Left cardiac atrium (tissue), 4 donors: ENCODE results near the gene ABHD14A. TPM values are rescaled to one million over a fixed set of nuclear protein-coding genes. Genes with fewer than 3 reads are reported as not detected.
A peak's percentile ranks its signal among the peaks of the same experiment; 100 is the strongest.
"Not testable (repeated sequence)": the region's sequence is repeated elsewhere in the genome, so short reads cannot be mapped to it uniquely, and the experiment has no call there.

ENCODE experiments used
- ATAC-seq, 2 donors: fragments of 200-7000 bp; cut with Tn5 transposase; one replicate each; pipeline ENCODE4 v1.9.1; 2020; ENCODE audit warnings: mild to moderate bottlenecking in 2 of 2, moderate library complexity in 2 of 2
- DNase-seq: peaks from one replicate; pipeline ENCODE4 v3.0.0-alpha.2; 2020
- intact Hi-C, 2 donors: fragments of 100-400 bp; cut with DNase I; formaldehyde crosslinking; loops; one replicate each; pipeline versions ENCODE4 v1.14.1 to v1.15.1; 2022 to 2023
- long read RNA-seq: library from polyadenylated mRNA; unstranded; transcript quantifications from one replicate; pipeline ENCODE4 v2.0.0, GENCODE V29; 2021
- total RNA-seq, 2 donors: library from RNA; stranded (reverse); fragmentation: NEBNext Ultra II Directional; extraction: Animal tissue kit (Norgen Biotek cat#: 25700); gene quantifications; one replicate each; pipeline ENCODE4 v1.2.1, GENCODE V29; 2021
- donor health status: DM: no; HTN: yes; CAD: no.
- donor health status: DM: no; HTN: yes; CAD: no; lungs with severe emphysema.
- donor health status: DM: yes; HTN: yes; CAD: no.
- donor health status: Dilated cardiomyopathy.

Gene ABHD14A
- 10 to 100 TPM; 18.1 to 18.3 TPM for total RNA-seq
- long read RNA-seq, transcript ABHD14A-201 (5 exons, 1,062 nt): major isoform, 5 of 8 reads
- long read RNA-seq, partial matches to known transcripts: 0 of 8 reads
- long read RNA-seq, other reads (novel, unspliced or antisense): 3 of 8 reads

- DNase-seq (peak; percentile 78), ATAC-seq (peak; percentile 80 to 82)
- intact Hi-C loops: loop anchor here in 1 of 2 donors (2.0 kb wide), 1 partner anchor 32 kb away; the partner anchor contains the start of gene PARP3
These were observed at the start of gene ABHD14A for GRCh38 chr3:51974963-51975851. ABHD14A (plus strand) TSS chr3:51975064; CDS start chr3:51975136, 72 bp downstream.

GRCh38 chr3:51927061-51927977, 47.5 kb upstream of the ABHD14A start:
- DNase-seq (no peak), ATAC-seq (no peak)
- intact Hi-C loops: no loop called here

- DNase-seq: no peak
These were observed 46.4 kb upstream of the ABHD14A start for GRCh38 chr3:51928438-51928837.

GRCh38 chr3:51928981-51929380, 45.9 kb upstream of the ABHD14A start:
- DNase-seq, ATAC-seq, intact Hi-C loops: not testable (repeated sequence)

More at GRCh38 chr3:51928438-51928837, 46.4 kb upstream of the ABHD14A start:
- ATAC-seq: no peak
- intact Hi-C loops: no loop called here

DNA sequence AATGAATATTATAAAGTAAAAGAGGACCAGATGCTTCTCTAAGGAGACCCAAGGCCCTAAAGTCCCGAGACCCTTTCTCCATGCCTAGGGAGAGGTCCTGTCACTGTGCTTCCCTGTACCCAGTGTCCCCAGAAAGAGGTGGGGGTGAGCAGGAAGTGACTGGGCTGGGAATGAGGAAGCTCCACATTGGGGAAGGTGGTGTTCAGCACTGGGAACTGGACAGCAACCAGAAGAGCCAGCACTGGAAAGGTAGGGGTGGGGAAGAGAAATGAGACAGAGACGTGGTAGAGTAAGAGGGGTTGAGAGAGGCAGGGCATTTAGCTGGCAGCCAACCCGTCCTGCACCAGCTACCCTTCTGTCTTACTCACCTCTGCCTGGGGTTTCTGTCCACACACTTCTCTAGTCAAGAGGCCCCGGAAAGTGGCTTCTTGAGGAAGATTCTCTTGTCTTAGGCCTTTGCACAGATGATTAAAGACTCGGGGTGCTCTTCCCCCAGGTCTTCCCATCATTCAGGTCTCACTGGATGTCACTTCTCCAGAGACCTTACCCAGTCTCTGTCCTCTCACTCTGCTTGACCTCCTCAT, 45.4 kb upstream of the ABHD14A start:
- ATAC-seq: no peak
- no peak for DNase-seq
- intact Hi-C loops: no loop called here

- no peak for ATAC-seq
- no peak for DNase-seq
- intact Hi-C loops: no loop called here
These were observed 44.4 kb upstream of the ABHD14A start for GRCh38 chr3:51930439-51930838.

- no peak for ATAC-seq
- intact Hi-C loops: no loop called here
- no peak for DNase-seq
These were observed 43.1 kb upstream of the ABHD14A start for GRCh38 chr3:51931756-51932155.

DNA sequence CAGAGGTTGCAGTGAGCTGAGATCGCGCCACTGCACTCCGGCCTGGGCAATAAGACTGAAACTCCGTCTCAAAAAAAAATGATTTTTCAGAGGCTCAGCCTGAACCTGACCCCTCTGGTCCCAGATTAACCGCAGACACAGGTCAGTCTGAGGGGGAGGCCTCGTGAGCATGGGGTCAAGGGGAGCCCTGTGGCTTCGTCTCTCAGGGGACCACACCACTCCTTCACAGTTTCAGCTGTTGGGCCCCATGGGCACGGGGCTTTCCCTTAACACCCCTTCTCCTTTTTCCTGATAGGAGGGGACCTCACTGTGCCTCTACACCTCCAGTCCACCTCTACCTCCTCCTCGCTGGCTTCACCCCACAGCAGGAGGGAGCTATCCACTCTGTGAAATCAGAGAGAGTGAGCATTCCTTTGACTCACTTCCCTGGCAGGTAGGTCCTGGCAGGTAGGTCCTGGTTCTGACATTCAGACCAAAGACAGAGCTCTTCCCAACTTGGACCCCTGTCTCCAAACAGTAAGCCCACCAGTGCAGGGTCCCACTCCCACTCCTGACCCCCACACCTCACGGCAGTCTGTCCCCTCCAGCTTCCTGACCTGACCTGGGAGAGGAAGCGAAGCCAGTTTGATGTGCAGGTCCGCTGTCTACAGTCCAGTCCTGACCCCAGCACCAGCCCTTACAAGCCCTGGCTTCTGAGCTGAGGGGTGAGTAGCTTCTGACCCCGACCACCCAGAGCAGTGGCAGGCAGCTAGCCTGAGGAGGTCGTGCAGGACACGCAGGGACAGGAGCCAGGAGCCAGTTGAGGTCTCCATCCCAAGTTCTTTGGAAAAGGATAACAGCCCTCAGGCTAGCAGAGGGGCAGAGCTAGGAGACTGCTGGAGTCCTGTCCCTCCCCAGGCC, 42.1 kb upstream of the ABHD14A start:
- no peak for DNase-seq
- intact Hi-C loops: no loop called here

DNA sequence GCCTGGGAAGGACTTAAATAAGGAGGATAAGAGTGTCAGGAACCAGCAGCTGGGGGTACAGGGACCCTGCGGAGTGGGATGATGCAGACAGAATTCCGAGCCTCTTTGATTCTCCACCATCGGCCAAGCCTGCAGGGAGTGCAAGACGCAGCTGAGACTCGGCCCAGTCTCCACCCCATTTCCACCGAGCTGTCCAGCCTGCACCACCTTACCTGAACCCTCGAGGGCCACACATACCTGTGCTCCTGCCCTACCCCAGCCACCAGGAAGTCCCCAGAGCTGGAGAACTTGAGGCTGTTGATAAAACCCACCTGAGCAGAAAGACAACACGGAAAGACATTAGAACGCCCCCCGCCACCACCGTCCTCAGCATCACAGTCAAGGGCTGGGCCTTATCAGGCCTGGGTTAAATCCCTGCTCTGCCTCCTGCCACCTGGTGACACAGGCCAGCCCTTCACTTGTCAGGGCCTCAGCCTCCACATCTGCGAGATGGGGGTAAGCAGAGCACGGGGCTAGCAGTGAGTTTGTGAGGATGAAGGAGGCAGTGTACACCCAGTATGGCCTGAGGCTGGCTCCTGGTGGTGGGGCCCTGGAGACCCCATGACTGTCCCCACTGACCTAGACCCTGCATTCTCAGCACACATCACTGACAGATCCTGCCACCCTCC, 41.3 kb upstream of the ABHD14A start:
- ATAC-seq (no peak), DNase-seq (no peak)
- intact Hi-C loops: no loop called here

More for the DNA sequence above, 42.1 kb upstream of the ABHD14A start:
- no peak for ATAC-seq

- ATAC-seq (no peak), DNase-seq (no peak)
- intact Hi-C loops: no loop called here
These were observed 40.6 kb upstream of the ABHD14A start for GRCh38 chr3:51934139-51934850.

GRCh38 chr3:51934991-51935885, 39.6 kb upstream of the ABHD14A start:
- no peak for DNase-seq
- intact Hi-C loops: no loop called here

GRCh38 chr3:51935886-51936755, 38.7 kb upstream of the ABHD14A start:
- ATAC-seq: no peak
- no peak for DNase-seq
- intact Hi-C loops: no loop called here

More at GRCh38 chr3:51934991-51935885, 39.6 kb upstream of the ABHD14A start:
- ATAC-seq: no peak

DNA sequence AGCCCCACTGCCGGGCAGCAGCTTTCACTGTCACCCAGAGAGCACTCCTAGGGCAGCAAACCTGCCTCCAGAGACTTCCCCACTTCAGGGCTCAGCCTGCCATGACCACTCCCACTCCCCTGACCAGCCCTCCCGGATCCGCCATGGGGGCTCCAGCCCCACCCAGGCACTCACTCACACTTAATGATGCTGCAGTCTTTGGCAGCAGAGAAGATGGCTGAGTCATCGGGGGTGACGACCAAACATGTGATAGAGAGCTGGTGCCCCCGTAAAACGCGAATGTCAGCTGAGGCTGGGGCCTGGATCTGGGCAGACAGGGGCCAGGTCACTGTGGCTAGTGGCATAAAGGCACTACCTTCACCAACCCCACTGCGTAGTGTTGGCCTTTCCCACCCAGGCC, 37.9 kb upstream of the ABHD14A start:
- intact Hi-C loops: no loop called here
- ATAC-seq (no peak), DNase-seq (no peak)

DNA sequence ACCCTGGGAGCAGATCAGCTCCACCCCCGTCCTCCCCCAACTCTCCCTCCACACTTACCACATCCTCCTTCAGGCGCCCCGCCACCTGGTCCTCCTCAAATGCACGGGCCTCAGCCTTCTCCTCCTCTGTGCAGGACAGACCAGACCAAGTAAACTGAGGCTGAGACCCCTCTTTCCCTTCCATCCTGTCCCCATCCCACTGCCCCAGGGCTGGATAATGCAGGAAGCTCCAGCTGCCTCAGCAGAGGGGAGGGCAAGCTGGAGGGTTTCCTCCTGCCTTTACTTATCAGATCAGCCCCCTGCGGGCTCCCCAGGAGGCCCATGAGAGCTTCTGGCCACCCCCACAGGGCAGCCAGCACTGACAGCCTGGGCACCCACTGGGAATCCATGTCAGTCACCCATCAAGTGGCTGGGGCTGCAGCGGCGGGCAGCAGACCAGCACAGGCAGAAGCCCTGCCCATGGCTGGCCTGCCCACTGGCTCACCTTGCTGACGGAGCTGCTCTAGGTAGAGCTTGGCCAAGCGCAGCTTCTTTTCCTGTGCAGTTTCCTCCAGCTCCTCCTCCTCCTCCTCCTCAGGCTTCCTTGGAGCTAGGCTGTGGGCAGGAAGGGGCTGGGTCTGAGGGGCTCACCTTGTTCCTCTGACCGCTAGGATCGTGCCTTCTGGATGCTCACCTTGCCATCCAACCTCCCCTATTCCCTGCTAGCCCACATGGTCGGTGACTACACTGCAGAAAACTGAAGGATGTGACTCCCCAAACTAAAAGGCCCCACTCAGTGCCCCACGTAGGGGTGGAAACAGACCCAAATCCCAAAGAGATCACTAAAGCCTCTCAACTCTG, 37.0 kb upstream of the ABHD14A start:
- intact Hi-C loops: no loop called here
- DNase-seq (no peak), ATAC-seq (no peak)
